D721Med (cell line): ENCODE measurements around the gene SLC27A4.

Experiments
- DNase-seq: peaks from one replicate; pipeline ENCODE4 v3.0.0; 2011; ENCODE audit warnings: low spot score; ENCODE audit not compliant: insufficient read length
- FAIRE-seq: peaks from 2 replicates; lab custom pipeline; 2011; peaks lifted over from hg19 to GRCh38; lab: Jason Lieb, UNC
- TF ChIP-seq, protein P1 (sequence below): IDR thresholded peaks from 2 replicates; pipeline ENCODE4 v1.5.1; 2012; ENCODE audit warnings: mild to moderate bottlenecking, control low read depth; ENCODE audit not compliant: insufficient read depth; ENCODE audit errors: missing control alignments

The SLC27A4 gene

DNA sequence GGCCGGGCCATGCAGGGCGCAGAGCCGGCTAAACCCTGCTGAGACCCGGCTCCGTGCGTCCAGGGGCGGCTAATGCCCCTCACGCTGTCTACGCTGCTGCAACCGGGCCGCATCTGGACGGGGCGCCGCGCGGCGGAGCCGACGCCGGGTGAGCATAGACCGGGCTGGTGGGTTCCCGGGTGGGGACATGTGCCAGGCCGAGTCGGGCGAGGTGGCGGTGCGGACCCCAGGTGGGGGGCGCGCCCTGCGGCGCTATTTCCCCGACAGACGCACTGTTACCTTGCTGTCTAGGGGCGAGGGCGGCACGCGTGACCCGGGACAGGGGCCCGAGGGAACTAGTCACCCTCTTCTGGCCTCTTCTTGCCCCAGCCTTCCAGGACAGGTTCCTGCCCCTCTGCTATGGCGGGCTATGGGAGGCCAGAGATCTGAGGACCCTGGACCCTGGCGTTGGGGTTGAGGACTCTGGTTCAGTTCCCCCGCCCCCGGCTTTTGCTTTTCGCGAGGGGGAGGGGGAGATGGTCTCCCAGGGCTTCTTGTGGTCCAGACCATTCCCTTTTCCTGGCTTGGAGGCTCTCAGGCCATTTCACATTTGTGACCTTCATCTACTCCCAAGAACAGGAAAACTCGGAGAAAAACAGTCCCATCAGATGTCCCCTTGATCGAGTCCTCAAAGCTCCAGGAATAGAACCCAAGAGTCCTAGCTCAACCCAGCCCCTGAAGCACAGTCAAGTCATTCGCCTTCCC lies 536 bp downstream of the SLC27A4 start:
- no peak for FAIRE-seq

DNA sequence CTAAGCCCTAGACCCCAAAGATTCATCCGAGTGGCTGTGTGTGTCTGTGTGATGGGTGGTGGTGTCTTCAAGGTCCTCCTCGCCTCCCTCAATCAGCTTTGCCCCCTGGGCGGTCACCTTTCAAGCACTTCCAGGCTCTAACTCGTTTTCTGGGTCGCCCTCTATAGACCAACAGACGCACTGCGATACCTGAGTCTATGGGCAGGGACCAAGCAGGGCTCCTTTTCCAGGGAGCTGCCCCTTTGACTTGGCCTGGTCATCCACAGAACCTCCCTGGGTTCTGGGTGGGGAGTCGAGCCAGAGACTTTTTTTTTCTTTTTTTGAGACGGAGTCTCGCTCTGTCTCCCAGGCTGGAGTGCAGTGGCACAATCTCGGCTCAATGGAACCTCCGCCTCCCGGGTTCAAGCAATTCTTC lies 1.1 kb downstream of the SLC27A4 start:
- TF ChIP-seq, protein P1, sequence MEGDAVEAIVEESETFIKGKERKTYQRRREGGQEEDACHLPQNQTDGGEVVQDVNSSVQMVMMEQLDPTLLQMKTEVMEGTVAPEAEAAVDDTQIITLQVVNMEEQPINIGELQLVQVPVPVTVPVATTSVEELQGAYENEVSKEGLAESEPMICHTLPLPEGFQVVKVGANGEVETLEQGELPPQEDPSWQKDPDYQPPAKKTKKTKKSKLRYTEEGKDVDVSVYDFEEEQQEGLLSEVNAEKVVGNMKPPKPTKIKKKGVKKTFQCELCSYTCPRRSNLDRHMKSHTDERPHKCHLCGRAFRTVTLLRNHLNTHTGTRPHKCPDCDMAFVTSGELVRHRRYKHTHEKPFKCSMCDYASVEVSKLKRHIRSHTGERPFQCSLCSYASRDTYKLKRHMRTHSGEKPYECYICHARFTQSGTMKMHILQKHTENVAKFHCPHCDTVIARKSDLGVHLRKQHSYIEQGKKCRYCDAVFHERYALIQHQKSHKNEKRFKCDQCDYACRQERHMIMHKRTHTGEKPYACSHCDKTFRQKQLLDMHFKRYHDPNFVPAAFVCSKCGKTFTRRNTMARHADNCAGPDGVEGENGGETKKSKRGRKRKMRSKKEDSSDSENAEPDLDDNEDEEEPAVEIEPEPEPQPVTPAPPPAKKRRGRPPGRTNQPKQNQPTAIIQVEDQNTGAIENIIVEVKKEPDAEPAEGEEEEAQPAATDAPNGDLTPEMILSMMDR: peak; percentile 66
- FAIRE-seq (no peak), DNase-seq (peak; percentile 70)

More for the DNA sequence above, 536 bp downstream of the SLC27A4 start:
- TF ChIP-seq, protein P1: no peak
- no peak for DNase-seq

DNA sequence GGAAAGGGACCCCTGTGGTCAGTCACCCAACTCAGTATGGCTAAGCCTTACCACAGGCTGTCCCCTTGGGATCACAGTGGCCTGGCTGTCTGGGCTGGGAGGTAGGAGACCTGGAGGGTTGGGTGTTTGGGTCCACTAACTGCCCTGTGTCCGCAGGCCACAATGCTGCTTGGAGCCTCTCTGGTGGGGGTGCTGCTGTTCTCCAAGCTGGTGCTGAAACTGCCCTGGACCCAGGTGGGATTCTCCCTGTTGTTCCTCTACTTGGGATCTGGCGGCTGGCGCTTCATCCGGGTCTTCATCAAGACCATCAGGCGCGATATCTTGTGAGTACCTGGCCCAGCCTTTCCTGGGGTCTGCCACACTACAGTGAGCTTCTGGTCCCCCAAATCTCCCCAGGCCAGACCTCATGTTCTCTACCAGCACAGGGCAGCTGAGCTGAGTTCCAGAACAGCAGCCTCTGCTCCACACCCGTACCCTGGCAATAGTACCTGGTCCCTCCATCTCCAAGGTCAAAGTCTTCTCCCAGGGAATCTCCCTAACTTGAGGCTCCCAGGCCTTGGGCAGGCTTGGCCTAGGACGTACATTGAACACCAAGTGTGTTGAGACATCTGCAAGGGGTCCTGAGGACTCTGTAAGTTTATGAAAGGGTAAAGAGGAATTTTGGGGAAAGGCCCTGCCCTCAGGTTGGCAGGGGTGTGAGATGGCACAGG lies 2.8 kb downstream of the SLC27A4 start:
- no peak for DNase-seq
- FAIRE-seq: no peak
- TF ChIP-seq, protein P1: no peak

DNA sequence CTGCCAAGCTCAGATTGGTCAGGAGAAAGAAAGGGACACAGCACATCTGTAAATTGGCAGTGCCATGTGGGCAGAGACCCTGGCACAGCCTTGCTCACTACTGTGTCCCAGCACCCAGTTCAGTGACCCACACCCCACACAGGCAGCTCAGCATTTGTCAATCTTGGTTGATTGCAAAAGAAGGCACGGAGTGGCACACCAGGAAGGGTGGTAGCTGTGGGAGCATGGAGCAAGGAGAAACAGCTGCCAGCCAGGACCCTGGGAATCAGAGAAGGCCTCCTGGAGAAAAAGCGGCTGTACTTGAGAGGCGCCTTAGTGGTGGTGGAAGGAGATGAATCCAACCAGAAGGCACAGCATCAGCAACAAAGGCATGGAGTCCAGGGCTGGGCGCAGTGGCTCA lies 3.5 kb downstream of the SLC27A4 start:
- DNase-seq (no peak), FAIRE-seq (no peak)
- TF ChIP-seq, protein P1: no peak

DNA sequence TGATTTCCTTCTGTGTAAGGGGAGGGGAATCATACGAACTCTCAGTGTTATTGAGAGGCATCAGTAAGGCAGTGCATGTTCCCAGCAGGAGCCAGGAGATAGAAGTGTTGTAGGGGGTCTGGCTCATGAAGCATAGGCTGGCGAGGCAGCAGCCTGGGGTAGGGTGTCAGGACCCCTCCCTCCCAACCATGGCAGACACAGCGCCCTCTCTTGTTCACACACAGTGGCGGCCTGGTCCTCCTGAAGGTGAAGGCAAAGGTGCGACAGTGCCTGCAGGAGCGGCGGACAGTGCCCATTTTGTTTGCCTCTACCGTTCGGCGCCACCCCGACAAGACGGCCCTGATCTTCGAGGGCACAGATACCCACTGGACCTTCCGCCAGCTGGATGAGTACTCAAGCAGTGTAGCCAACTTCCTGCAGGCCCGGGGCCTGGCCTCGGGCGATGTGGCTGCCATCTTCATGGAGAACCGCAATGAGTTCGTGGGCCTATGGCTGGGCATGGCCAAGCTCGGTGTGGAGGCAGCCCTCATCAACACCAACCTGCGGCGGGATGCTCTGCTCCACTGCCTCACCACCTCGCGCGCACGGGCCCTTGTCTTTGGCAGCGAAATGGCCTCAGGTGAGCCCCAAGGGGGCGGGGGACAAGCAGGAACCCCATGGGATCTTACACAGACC lies 4.7 kb downstream of the SLC27A4 start:
- no peak for DNase-seq
- TF ChIP-seq, protein P1: no peak
- FAIRE-seq: no peak

DNA sequence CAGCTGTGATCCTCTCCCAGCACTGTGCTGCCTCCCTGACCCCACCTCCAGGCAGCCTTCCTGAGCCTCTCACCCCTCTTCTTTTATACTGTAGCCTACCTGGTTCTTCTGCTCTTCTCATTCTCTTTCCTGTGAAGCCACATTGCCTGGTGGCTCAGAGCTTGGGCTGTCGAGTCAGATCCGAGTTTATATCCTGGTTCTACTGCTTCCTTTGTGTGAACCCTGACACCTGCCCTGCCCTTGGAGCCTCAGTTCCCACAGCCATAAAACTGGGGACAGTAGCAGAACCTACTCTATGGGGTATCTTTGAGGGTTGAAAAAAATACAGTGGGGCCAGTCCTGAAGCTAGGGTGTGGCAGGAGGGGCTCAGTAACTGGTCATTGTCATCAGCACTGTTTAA lies 8.8 kb downstream of the SLC27A4 start:
- TF ChIP-seq, protein P1: no peak
- FAIRE-seq (no peak), DNase-seq (no peak)
